Measurements from ENCODE around the gene ZNF595. TPM values are rescaled to one million over a fixed set of nuclear protein-coding genes. Genes with fewer than 3 reads are reported as not detected.

Gene ZNF595
- total RNA-seq, 1 donor from 2014 or later = 5.3 TPM

DNA sequence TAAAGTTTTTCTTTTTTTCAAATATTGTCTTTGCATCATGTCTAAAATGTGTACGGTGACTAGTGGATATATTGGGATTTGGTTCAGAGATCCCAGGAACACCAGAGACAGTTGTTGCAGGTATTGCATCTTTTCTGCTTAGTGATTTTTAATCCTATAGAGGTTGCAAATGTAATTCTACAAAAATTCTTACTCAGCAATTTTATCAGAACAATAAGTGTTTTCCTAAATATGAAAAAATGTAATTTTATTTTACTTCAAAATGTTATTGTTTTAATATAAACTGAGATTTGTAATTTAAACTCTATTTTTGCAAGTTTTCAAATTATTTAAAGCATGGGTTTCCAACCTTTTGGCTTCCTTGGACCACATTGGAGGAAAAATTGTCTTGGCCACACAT, 79.4 kb downstream of the ZNF595 start:
- intact Hi-C loops (cut with DNase I) = no loop called here
- no peak for DNase-seq (ENCODE audit: low spot score)

Other genes with a start within 250 kb of the ZNF595 start
- 5.0 TPM for gene ZNF718, start 71.2 kb downstream of the ZNF595 start, total RNA-seq

All from cardiac septum (tissue), 1 donor.